HepG2 (cell line): ENCODE measurements around the gene RPS15A. TPM values are rescaled to one million over a fixed set of nuclear protein-coding genes. Genes with fewer than 3 reads are reported as not detected.
"Not testable (repeated sequence)": the region's sequence is repeated elsewhere in the genome, so short reads cannot be mapped to it uniquely, and the experiment has no call there.

Experiments used
- ATAC-seq: fragments of 200-7000 bp; cut with Tn5 transposase; 3 replicates; pipeline ENCODE4 v1.9.1; 2020; ENCODE audit warnings: mild to moderate bottlenecking, moderate library complexity
- BruUV-seq: library from RNA; stranded (reverse); fragments of 400-500 nt; replicated peaks from 2 replicates; lab custom pipeline; 2021; lab: Mats Ljungman, UMichigan
- CTCF ChIA-PET: fragments of 300-600 bp; formaldehyde crosslinking; extraction: SDS; loops from one replicate; lab custom pipeline; 2021; ENCODE audit warnings: low total read pairs, inconsistent platforms, low intra/inter-chr PET ratio; lab: Yijun Ruan, JAX
- POLR2A ChIA-PET: fragments of 350-600 bp; sonication (Branson Sonifier 250); formaldehyde crosslinking; loops from one replicate; lab custom pipeline; 2020; ENCODE audit warnings: antibody characterized with exemption, inconsistent platforms; lab: Yijun Ruan, JAX
- DNase-seq: peaks from one replicate; pipeline ENCODE4 v3.0.0-alpha.2; 2015; ENCODE audit warnings: low spot score
- FAIRE-seq: peaks from 3 replicates; lab custom pipeline; 2011; peaks lifted over from hg19 to GRCh38; lab: Jason Lieb, UNC
- H2AFZ ChIP-seq: one replicate; pipeline ENCODE4 v1.6.1; 2011; ENCODE audit warnings: low read length, inconsistent platforms
- H3K27ac ChIP-seq: fragments of 300-600 bp; 3 replicates; pipeline ENCODE4 v1.8.0; 2011; ENCODE audit warnings: mixed run types, mild to moderate bottlenecking, mixed read lengths, low read length, inconsistent platforms; ENCODE audit not compliant: insufficient read depth; ENCODE audit errors: extremely low read length
- H3K27me3 ChIP-seq, 2 experiments: fragments of 200-600 bp in 1 of 2; 2 replicates in 1 of 2; 3 replicates in 1 of 2; pipeline versions ENCODE4 v1.6.0 to v1.8.0; 2011; ENCODE audit warnings: low read length in 2 of 2, mild to moderate bottlenecking in 2 of 2, moderate library complexity in 2 of 2, inconsistent platforms in 1 of 2; ENCODE audit not compliant: insufficient read depth in 2 of 2, control insufficient read depth in 1 of 2
- H3K36me3 ChIP-seq, 2 experiments: fragments of 200-600 bp in 1 of 2; replicated peaks in 1 of 2; 2 replicates in 1 of 2; 3 replicates in 1 of 2; pipeline versions ENCODE4 v1.5.1 to v1.8.0; 2011; ENCODE audit warnings: low read length in 2 of 2, inconsistent platforms in 1 of 2; ENCODE audit not compliant: insufficient read depth in 2 of 2, control insufficient read depth in 1 of 2
- H3K4me1 ChIP-seq: 2 replicates; pipeline ENCODE4 v1.5.1; 2012; ENCODE audit warnings: low read length, inconsistent platforms; ENCODE audit not compliant: insufficient read depth
- H3K4me2 ChIP-seq: 2 replicates; pipeline ENCODE4 v1.6.0; 2011; ENCODE audit warnings: low read depth, low read length, inconsistent platforms
- H3K4me3 ChIP-seq, 3 experiments: fragments of 200-600 bp in 1 of 3; sonication (generic), shearing (Covaris generic) in 1 of 3; replicated peaks in 1 of 3; 2 replicates each; pipeline ENCODE4 v1.5.1; 2011 to 2016; ENCODE audit warnings: low read length in 3 of 3, inconsistent platforms in 2 of 3, low read depth in 2 of 3, mild to moderate bottlenecking in 2 of 3, control low read depth in 1 of 3, mixed read lengths in 1 of 3; ENCODE audit not compliant: insufficient read depth in 1 of 3
- H3K79me2 ChIP-seq: one replicate; pipeline ENCODE4 v1.6.1; 2011; ENCODE audit warnings: low read length, inconsistent platforms; ENCODE audit not compliant: insufficient read depth
- H3K9ac ChIP-seq: 2 replicates; pipeline ENCODE4 v1.6.0; 2011; ENCODE audit warnings: mild to moderate bottlenecking, low read depth, low read length, inconsistent platforms; ENCODE audit not compliant: insufficient read depth
- H3K9me3 ChIP-seq: 2 replicates; pipeline ENCODE4 v1.5.1; 2012; ENCODE audit warnings: mild to moderate bottlenecking, low read length
- H4K20me1 ChIP-seq: 2 replicates; pipeline ENCODE4 v1.6.0; 2011; ENCODE audit warnings: inconsistent platforms, mild to moderate bottlenecking, low read length, moderate library complexity; ENCODE audit not compliant: insufficient read depth
- ARID5B ChIP-seq: IDR thresholded peaks from 2 replicates; pipeline ENCODE4 v1.4.0; 2020; ENCODE audit warnings: mild to moderate bottlenecking, missing genetic modification reagents
- CEBPG ChIP-seq: IDR thresholded peaks from 2 replicates; pipeline ENCODE4 v1.6.1; 2016
- ELF3 ChIP-seq: IDR thresholded peaks from 2 replicates; pipeline ENCODE4 v1.6.1; 2016; ENCODE audit warnings: missing genetic modification reagents, missing compliant biosample characterization
- ETV5 ChIP-seq: IDR thresholded peaks from 2 replicates; pipeline ENCODE4 v1.6.1; 2018; ENCODE audit warnings: missing biosample characterization, missing genetic modification reagents, inconsistent platforms, borderline replicate concordance
- GABPB1 ChIP-seq: IDR thresholded peaks from 2 replicates; pipeline ENCODE4 v1.6.1; 2016; ENCODE audit warnings: mild to moderate bottlenecking, missing genetic modification reagents, moderate library complexity, missing compliant biosample characterization
- RARA ChIP-seq: IDR thresholded peaks from 2 replicates; pipeline ENCODE4 v1.6.1; 2016; ENCODE audit warnings: missing genetic modification reagents, missing compliant biosample characterization
- SALL1 ChIP-seq: sonication (generic); formaldehyde crosslinking; IDR thresholded peaks from 2 replicates; pipeline ENCODE4 v1.8.0; 2022; ENCODE audit warnings: mild to moderate bottlenecking, missing genetic modification reagents
- SAP130 ChIP-seq: IDR thresholded peaks from 2 replicates; pipeline ENCODE4 v1.6.1; 2016; ENCODE audit warnings: low read depth
- SKI ChIP-seq: fragments of 450-650 bp; IDR thresholded peaks from one replicate; pipeline ENCODE4 v1.6.1; 2018; ENCODE audit warnings: mild to moderate bottlenecking; ENCODE audit not compliant: partially characterized antibody
- SKIL ChIP-seq: sonication (generic); formaldehyde crosslinking; IDR thresholded peaks from 2 replicates; pipeline ENCODE4 v1.8.0; 2022; ENCODE audit warnings: missing genetic modification reagents, mild to moderate bottlenecking, moderate library complexity, borderline replicate concordance
- STAG1 ChIP-seq: sonication (generic); formaldehyde crosslinking; IDR thresholded peaks from 2 replicates; pipeline ENCODE4 v1.4.0; 2020; ENCODE audit warnings: missing genetic modification reagents
- ZNF441 ChIP-seq: sonication (generic); formaldehyde crosslinking; IDR thresholded peaks from 2 replicates; pipeline ENCODE4 v1.7.0; 2021; ENCODE audit warnings: missing genetic modification reagents, borderline replicate concordance
- WGBS: methylation state at CpG from one replicate; pipeline ENCODE4 v1.1.6; 2017; ENCODE audit warnings: low lambda C conversion rate; 5-methylcytosine and 5-hydroxymethylcytosine counted together
- in situ Hi-C: cut with HindIII; loops from 2 replicates; pipeline ENCODE4 v1.10.0; 2017; ENCODE audit warnings: low pct_unique_long_range_greater_than_20kb; ENCODE audit not compliant: extremely low pct_ligation_motif_present
- intact Hi-C: fragments of 100-400 bp; cut with micrococcal nuclease; formaldehyde crosslinking; loops from one replicate; pipeline ENCODE4 v1.10.0; 2022; ENCODE audit not compliant: unreplicated experiment
- polyA plus RNA-seq, 8 experiments: library from polyadenylated mRNA; depleted of rRNA in 3 of 8; stranded (reverse) in 7 of 8; unstranded in 1 of 8; fragments of >200 nt; fragmentation: Illumina TruSeq in 4 of 8; extraction: Trizol in 4 of 8; gene quantifications; 2 replicates each; pipeline versions ENCODE4 v1.2.1 to v1.2.3, GENCODE V29; 2011 to 2016; ENCODE audit warnings: low read depth in 4 of 8, missing spikeins in 1 of 8, mixed read lengths in 1 of 8; ENCODE audit not compliant: insufficient read depth in 1 of 8
- total RNA-seq, 5 experiments: library from RNA; depleted of rRNA; stranded (reverse); fragments of >200 nt; fragmentation: Illumina TruSeq; extraction: Trizol; gene quantifications; 2 replicates each; pipeline ENCODE4 v1.2.3, GENCODE V29; 2016; ENCODE audit warnings: low read depth in 1 of 5

Gene RPS15A
- total and polyA plus RNA-seq, 2 of the 13 experiments (the other 11 are each of a cell fraction or from before 2014, with no cell fraction given): 5,489 to 9,457 TPM

GRCh38 chr16:18757960-18758660 is 32.0 kb downstream of the RPS15A start:
- POLR2A ChIA-PET, H3K79me2 ChIP-seq, H3K27me3 ChIP-seq, CTCF ChIA-PET, DNase-seq, in situ Hi-C loops, H3K27ac ChIP-seq, H3K9me3 ChIP-seq, H3K36me3 ChIP-seq, H3K4me2 ChIP-seq, H3K4me3 ChIP-seq, H2AFZ ChIP-seq, H4K20me1 ChIP-seq, BruUV-seq, H3K9ac ChIP-seq, intact Hi-C loops: not testable (repeated sequence)
- TF ChIP-seq ARID5B (0 out of 2 replicates have a peak, but pooled peaks have one; percentile 12), SAP130 (CRISPR knock-in tag) (0 out of 2 replicates have a peak, but pooled peaks have one; percentile 29), STAG1 (CRISPR knock-in tag) (peak; percentile 68)
- WGBS: 20% methylated on average over 4 of the region's 10 CpGs
- FAIRE-seq: peak; percentile 88
- peaks cover 18% of the 10 kb centered on the region for H3K4me1 ChIP-seq
- peak; percentile 88 for ATAC-seq

- intact Hi-C loops: not testable (repeated sequence)
- 0 out of 2 replicates have a peak, but pooled peaks have one; percentile 26 for TF ChIP-seq ELF3 (CRISPR knock-in tag)
- TF ChIP-seq RARA (CRISPR knock-in tag): 0 out of 2 replicates have a peak, but pooled peaks have one; percentile 20
- TF ChIP-seq SKI: peak; percentile 47
- TF ChIP-seq GABPB1 (CRISPR knock-in tag): peak; percentile 18; the same call in 1 of the 2 replicates
- 0 out of 2 replicates have a peak, but pooled peaks have one; percentile 42 for TF ChIP-seq SKIL
- TF ChIP-seq ZNF441: peak; percentile 99
- TF ChIP-seq SALL1 (CRISPR knock-in tag): peak; percentile 34; the same call in 1 of the 2 replicates
- 0 out of 2 replicates have a peak, but pooled peaks have one; percentile 31 for TF ChIP-seq CEBPG
- peak; percentile 55; the same call in 1 of the 2 replicates for TF ChIP-seq ETV5
Measured at GRCh38 chr16:18756639-18757038, 33.5 kb downstream of the RPS15A start.

More at GRCh38 chr16:18756639-18757038, 33.5 kb downstream of the RPS15A start:
- H3K27me3 ChIP-seq, H3K4me3 ChIP-seq, H3K27ac ChIP-seq, CTCF ChIA-PET, H3K9me3 ChIP-seq, H3K9ac ChIP-seq, in situ Hi-C loops, H2AFZ ChIP-seq, H3K36me3 ChIP-seq, H4K20me1 ChIP-seq, BruUV-seq, POLR2A ChIA-PET, H3K79me2 ChIP-seq: not testable (repeated sequence)
- 9% methylated on average over 9 of the region's 9 CpGs for WGBS
- DNase-seq (peak; percentile 34), FAIRE-seq (peak; percentile 15), ATAC-seq (peak; percentile 10; the same call in 2 of the 3 replicates)
- H3K4me2 ChIP-seq: peak overlapping the region; percentile 53
- peaks cover 18% of the 10 kb centered on the region for H3K4me1 ChIP-seq
